Stimulated activated CD8-positive, alpha-beta memory T cell treated with anti-CD3 and anti-CD28 coated beads, Interleukin-12 subunit alpha, Interleukin-12 subunit beta, amount 100 ng/mL, for 24 hours (primary cell): ENCODE results near the gene TMEM245.
A peak's percentile ranks its signal among the peaks of the same experiment; 100 is the strongest.

Source experiments
- DNase-seq: peaks from one replicate; pipeline ENCODE4 v3.0.0-alpha.2; 2020; ENCODE audit errors: extremely low read depth

Gene TMEM245

DNA sequence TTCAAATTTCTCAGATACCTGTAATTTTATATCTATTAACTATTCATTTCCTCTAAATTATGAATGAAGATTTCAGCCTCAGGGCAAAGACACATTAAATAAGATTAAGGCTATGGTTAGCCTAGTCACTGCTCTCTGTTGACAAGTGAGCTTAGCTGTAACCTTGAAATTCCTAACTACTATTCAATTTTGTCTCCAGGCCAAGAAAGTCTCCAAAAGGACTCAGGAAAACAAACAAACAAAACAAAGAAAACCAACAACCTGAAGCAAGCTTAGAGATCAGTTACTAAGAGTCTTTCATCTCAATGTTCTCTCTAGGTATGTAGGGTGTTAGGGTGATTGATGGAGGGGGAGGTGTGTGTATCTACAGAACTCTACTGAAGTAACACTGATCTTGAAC, 96.9 kb downstream of the TMEM245 start:
- no peak for DNase-seq

DNA sequence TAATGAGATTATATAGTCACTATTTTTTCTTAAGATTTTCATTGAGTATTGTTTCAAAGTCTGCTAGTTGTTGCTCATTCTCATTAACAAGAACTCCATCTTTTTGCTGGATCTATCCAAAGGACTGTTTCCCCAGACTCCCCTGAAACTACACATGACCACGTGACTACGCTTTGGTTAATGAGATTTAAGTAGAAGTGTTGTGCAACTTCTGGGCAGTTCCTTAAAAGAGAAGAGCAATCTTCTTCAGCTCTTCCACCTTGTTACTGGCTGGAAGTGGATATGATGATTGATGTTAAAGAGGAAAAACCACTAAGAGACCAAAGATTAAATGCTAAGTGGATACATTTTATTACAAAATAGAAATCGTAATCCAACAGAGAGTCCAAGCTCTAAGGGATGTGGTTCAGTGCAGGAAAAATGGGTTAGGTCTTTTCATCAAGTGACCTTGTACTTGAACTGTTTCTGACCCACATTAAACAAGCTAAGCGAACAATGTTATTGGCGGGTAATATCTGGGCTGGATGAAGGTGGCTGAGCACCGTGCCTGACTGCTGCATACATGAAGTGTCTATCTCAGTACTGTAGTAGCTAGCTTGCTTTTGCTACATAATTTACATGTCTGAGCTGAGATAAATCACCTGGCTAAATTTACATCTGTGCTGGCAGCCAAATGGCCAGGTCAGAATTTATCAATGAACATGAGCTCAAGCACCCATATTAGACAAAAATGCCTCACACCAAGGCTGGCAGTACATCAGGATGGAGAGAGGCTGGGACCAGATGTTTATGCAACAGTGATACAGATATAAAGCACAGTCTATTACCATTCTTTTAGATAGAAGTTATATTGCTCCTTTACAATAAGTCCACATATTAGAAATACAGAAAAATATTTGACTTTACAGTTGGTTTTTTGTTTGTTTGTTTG, 98.9 kb downstream of the TMEM245 start:
- DNase-seq = no peak

DNA sequence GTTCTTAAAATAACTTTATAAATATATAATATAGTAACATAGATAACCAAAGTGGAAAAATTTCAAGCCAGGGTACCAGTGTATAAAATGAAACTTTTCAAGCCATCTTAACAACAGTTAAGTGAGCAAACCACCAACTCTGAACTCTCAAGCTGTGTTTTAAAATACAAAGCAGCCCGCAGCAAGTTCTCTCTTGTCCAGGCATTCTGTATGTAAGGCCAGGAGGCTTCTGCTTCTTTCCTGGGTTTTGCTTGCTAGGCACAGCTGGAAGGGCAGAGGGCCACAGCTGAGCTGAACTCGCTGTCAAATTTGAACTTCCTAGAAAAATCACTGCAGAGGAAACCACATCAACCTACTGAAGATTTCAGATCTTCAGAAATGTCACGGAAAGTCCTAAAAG, 99.6 kb downstream of the TMEM245 start:
- DNase-seq = no peak

DNA sequence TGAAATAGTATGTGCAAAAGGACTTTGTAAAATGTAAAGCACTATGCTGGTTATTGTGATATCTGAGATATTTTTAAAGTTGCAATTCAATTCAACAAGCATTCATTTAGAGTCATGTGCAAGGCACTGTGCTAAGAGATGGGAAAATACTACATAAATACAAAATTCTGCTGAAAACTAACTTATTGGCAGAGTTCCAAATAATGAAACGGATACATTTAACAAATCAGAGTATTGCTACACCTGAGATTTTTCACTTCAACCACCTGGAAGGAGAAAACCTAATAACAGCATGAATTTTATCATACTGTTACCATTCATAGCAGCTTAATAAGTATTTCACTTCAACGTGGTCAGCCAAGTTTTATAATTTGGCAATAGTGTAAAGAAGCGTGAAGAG, 100.3 kb downstream of the TMEM245 start:
- no peak for DNase-seq

DNA sequence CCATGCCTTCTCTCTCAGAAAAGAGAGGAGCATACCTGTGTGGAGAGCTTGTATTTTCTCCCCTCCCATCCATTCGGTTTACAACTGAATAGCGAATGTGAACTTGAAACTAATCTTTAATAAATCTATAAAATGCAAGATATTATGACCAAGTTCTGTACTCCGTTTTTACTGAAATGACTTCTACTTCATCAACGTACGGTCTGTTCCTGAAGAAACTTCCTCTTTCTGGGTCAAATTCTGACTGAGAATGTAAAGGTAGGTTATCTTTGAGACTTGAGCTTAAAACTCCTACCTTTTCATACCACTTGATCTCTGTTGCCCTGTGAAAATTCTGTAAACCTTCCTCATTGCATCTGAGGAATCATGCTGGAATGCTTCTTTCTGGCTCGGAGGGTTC, 102.3 kb downstream of the TMEM245 start:
- DNase-seq = no peak

DNA sequence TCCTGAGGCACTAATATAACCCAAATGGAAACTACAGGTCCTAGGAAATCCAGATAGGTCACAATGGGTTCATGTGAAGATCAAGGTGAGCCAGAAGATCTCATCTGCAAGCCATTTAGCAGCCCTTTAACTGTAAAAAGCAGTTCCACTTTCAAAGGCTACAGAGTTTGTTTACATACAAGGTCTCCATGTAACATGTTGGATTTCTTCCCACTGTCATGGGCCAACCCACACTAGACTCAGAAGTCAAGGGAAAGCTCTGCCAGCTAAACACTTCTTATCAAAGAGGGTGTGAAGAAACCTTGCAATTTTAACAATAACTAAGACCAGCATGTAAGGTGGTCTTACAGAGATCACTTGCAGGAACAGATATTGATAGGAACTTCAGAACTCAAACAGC, 102.7 kb downstream of the TMEM245 start:
- DNase-seq = no peak

DNA sequence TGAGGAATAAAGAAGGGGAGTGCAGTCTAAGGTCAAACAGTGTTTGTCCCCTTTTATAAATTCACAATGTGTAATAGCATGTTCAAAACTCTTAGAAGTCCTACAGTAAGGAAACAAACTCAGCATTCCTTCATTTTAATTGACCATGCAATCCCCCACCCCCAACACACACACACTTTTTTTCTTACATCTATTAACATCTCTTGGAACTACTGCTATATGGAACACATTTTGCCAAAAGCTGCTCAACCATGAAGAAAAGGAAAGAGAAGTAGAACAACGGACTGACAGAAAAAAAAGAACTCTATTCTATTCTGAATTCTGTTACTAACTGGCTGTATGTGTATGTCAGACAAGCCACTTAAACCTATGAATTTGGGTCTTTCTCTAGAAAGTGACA, 103.6 kb downstream of the TMEM245 start:
- DNase-seq = no peak

DNA sequence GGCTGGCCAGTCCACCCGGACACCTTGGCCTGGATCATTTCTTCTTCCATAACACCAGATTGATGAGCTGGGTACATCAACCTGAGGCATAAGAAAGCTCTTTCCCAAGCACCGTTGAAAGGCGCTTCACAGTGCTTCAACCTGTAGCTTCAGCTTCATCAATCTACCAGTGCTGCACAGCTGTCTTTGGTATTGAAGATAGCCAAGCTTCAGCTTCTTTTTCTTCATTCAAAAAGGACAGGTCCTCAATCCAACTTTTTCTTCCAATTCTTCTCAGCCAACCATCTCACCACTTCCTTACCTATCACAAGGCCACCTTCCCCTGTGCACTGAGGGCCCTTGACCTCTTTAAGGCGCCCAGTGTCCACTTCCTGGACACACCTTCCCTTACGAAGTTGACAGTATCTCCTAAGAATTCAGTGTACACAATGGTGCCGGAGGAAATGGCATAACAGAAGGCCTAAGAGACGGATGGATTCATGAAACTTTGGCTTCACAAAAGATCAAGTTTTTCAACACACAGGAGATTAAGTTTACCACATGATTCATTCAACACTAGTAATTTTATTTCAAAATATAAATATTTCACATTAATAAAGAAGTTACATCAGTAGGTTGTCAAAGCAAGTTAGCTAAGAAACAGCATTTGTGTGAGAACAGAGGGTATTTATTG, 105.0 kb downstream of the TMEM245 start:
- DNase-seq = no peak

DNA sequence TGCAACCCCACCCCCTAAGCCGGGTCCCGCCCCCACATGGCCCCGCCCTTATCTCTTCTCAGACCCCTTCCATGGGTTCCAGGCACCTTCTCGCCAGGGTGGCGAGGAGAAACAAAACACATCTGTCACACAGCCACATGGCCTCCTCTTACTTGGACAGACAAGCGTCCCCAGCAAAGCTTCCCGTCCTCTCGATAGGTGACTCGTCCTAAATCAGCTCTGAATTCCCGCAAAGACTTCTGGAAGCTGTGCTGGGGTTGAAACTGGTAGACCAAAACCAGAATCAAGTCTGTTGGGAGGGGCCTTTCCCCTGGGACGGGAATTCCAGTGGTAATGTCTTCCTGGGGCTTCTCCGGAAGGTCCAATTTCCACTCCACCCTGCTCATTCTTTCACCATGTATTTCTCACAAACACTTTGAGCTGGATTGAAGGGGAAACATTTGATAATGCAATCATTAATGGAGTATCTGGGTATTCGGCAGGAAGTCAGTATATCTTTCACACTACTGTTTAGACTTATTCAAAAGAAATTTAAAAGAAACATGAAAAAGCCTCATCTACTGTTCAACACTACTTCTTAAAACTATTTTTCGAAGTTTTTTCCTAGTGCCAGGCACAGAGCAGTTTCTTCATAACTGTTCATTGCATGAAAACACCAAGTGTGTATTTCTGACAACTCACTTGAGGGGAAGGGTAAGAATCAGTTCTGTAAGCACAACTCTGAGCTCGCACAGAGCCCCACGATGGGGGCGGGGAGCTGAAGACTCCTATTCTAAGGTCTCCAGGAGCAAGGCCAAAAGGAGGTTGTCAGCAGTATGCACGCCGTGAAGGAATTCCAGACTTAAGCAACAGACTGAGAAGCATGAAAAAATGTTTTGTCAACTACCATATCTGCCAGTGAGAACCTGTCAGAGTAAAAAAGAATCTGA, 105.8 kb downstream of the TMEM245 start:
- no peak for DNase-seq

DNA sequence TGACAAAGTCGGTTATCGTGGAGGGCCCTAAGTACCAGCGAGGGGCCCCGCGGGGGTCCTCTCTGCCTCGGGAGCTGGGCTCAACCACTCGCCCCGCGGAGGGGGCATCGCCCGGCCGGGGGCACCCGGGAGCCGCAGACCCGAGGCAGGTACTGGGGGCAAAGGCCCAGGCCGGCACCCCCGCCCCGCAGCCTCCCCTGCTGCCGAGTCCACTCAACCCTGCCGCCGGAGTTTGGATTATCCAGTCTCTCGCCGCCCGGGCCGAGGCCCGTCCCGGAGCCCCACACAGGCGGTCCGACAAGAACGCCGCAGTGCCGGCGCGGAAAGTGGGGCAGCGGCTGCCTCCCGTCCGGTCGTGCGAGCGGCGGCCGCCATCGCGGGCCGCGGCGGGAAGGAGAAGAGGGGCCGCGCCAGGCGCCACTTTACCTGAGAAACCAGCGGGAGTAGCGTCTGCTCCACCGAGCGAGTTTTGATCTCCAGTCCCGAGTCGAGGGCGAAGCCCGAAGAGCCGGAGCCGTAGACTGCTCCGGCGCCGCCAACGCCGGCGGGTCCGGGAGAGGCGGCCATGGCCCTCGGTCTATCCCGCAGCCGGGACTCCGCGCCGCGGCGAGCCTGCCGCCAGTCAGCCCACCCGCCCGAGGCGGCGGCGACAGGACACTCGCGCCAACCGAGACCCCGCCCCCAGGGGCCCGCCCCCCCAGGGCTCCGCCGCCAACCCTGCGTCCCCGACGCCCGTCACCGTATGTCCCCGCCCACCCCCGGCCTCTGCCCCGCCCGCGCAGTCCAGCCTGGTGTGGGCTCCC, 106.7 kb downstream of the TMEM245 start, which contains the start of gene CTNNAL1:
Gene CTNNAL1 (minus strand): TSS at position 624 of the 803 bp plus-strand sequence. CDS start 57 bp downstream, at position 567.
- peak; percentile 66 for DNase-seq

DNA sequence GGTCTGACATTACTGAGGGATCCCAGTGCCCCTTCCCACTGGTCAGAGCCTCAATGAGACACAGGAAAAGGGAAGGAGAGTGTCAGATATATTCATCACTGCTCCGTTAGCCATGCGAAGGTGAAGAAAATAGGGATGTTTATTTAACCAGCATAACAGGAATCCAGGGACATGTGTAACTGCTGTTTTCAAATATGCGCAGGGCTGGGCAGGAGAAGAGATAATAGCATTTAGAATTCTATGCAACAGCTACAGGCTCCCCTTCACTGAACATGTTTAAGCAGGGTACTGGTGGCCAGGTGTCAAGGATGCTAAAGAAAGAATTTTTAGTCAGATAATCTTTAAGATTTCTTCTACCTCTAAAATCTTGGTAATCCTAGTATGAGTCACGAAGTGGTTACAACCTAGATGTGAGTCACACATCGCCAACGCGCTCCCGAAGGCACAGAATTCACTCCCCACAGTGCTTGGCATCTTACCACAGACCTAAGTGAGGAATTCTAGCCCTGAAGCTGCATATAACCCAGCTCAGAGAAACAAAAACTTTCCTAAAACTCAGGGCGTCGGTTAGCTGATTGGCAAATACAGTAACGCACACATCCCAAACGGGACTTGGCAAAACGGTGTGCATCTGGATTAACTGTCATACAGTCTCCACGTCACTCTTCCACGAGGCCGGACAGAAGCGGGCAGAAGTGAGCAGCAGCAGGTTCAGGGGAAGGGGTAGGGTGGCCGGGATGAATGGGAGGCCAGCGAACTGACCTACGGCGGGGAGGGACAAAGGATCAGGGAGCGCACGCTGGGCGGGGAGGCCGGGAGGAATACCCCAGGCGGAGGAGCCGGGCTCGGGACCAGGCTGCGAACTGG, 107.5 kb downstream of the TMEM245 start:
- no peak for DNase-seq

DNA sequence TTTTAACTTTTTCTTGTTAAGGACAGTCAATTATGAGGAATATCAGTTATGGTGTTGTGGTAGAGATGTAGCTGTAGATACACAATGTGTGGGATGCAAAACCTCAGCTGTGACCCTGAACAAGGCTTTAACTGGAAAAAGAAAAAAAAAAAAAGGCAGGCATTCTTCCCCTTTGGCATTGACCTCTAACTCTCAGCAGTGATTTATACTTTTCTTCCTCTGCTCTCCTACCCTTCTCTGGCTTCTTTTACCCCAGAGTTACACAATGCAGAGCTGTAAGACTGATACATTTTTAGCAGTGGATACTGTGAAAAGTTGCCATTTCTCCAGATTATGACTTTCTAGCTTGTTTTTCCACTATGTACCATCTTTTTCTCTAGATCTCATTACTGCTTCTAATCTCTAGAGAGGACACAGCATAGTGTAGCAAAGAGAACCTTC, 108.5 kb downstream of the TMEM245 start:
- DNase-seq = no peak

DNA sequence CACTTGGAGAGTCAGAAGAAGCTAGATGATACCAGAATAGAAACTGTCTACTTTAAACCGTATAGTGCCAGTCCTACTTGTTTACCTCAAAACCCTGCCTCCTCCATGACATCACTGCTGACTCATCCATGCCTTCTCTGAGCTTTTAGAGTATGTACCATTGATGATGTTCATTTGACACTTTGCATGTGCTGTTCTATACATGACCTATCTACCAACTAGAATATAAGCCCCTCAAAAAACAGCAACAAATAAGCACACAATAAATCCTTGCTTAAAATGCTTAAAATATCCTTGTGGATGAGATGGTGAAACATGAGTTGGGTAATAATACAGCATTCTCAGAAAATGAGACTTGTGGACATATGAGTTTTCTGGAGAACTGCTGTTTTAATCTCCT, 109.0 kb downstream of the TMEM245 start:
- DNase-seq = no peak

DNA sequence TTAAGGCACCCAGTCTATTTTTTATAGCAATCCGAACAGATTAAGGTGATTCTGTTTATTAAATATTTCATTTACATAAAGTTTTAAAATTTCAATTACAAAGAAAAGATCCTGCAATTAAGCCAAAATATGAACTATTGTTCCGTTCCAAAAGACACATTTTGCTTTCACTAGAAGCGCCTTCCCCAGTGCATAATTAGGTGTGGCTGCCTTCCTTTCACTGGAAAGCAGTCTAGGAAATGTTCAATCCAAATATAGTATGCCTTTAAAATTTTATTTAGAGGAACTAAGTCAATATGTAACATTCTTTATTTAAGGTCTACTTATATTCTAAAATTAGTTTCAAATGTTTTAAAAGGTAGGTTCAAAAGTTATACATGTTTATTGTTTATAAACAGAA, 114.1 kb downstream of the TMEM245 start:
- no peak for DNase-seq

DNA sequence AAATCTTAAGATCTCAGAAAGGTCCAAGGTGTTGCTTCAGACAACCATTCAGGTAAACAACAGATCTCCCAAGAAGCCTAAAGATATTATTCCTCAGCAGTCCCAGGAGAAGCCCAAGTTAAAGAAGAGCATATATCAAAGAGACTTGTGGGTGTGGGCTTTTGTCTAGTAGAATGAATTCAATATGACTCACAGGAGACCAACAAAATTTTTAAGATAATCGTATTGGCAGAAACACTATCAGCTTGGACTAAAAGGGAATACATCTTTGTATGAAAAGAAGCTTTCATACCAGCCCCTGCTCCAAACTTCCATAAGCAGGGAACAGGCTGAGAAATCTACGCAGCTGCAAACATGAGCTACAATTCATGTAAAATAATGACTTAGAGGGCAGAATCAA, 116.6 kb downstream of the TMEM245 start:
- DNase-seq = no peak

DNA sequence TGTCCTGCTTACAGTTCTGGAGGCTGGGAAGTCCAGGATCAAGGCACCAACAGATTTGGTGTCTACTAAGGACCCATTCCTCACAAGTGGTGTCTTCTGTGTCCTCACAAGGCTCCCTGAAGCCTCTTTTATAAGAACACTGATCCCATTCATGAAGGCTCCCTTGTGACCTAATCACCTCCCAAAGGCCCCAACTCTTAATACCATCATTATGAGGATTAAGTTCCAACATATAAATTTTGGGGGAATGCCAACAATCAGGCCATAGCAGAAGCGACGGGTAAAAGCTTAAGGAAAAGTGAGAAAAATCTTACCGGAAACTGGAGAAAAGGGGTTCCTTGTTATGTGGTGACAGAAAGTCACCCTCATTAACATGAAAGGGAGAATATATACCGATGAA, 117.6 kb downstream of the TMEM245 start:
- DNase-seq = no peak

DNA sequence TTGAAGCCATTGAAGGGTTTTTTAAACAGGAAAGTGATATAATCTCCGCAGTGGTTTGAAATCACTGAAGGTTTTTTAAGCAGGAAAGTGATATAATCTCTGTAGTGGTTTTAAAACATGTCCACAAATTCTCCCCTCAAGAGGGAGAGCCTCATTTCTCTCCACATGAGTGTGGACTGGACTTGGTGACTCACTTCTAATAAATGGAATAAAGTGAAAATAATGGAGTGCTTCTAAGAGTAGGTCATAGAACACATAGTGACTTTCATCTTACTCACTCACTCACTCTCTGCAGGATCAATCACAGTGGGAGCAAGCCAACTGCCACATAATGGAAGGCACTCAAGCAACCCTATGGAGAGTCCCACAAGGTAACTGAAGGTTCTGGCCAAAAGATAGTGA, 118.5 kb downstream of the TMEM245 start:
- no peak for DNase-seq

DNA sequence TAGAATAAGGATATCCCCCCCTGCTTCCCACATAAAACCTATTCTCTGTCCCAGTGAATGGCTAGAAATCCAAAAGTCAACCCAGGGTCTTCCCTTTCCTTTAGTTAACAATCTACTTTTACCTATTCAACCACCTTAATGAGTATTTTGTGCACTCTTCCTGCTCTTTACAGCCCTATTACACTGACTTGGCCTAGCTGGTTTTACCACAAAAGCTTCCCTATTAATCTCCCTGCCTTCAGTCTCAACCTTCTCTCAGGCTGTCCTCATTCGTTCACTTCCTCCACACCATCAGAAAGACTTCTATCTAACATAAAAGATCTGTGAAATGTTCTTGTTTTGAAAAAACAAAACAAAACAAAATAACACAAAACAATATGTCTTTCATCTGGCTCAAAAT, 122.6 kb downstream of the TMEM245 start:
- no peak for DNase-seq

DNA sequence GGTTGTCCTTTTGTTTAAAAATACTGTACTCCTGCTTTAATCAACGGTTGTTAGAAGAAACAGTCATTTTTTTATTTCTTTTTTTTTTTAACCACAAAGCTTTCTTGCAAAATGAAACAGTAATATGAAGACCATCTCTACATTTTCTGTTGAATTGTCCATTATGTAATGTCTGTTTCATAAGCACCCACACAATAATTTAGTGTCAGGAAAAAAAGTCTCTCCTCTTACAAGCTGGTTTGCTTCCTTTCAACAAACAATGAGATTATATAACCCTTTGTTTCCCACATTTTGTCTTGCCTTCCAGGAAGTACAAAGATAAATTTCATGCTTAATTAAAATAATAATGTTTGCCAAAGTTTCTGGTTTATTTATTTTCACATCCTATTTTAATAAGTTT, 123.1 kb downstream of the TMEM245 start:
- no peak for DNase-seq

DNA sequence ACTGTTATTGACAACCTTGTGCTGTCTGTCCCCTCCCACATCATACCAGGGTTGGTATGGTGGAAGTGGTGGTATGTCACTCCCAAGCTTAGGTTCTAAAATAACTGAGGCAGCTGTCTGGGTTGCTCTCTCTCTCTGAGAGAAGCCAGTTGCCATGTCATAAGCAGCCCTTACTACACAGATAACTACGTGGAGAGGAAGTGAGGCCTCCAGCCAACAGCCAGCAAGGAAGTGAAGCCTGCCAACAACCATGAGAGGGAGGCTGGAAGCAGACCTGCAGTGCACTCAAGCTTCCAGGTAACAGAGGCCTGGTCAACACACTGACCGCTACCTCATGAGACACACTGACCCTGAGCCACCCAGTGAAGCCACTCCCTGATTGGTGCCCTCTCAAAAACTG, 125.1 kb downstream of the TMEM245 start:
- DNase-seq = no peak
